Adrenal gland (tissue), 5 donors: ENCODE results near the gene WDR91.

Experiments
- POLR2A ChIP-seq, 2 donors: fragments of 450-650 bp; IDR thresholded peaks; one replicate each; pipeline ENCODE4 v1.6.1; 2017; ENCODE audit warnings: antibody characterized with exemption in 2 of 2, mild to moderate bottlenecking in 2 of 2, moderate library complexity in 1 of 2
- TF ChIP-seq, protein P1 (sequence below), 6 experiments: fragments of 450-650 bp in 4 of 6; fragments of 200-600 bp in 2 of 6; sonication (generic) in 1 of 6; IDR thresholded peaks; 1 replicate in 5 of 6; 2 replicates in 1 of 6; pipeline versions ENCODE4 v1.5.1 to v1.8.0; 2016 to 2021; ENCODE audit warnings: antibody characterized with exemption in 6 of 6, mild to moderate bottlenecking in 2 of 6, moderate library complexity in 1 of 6
- donor health status: DM: no; HTN: no; CAD: no.

DNA sequence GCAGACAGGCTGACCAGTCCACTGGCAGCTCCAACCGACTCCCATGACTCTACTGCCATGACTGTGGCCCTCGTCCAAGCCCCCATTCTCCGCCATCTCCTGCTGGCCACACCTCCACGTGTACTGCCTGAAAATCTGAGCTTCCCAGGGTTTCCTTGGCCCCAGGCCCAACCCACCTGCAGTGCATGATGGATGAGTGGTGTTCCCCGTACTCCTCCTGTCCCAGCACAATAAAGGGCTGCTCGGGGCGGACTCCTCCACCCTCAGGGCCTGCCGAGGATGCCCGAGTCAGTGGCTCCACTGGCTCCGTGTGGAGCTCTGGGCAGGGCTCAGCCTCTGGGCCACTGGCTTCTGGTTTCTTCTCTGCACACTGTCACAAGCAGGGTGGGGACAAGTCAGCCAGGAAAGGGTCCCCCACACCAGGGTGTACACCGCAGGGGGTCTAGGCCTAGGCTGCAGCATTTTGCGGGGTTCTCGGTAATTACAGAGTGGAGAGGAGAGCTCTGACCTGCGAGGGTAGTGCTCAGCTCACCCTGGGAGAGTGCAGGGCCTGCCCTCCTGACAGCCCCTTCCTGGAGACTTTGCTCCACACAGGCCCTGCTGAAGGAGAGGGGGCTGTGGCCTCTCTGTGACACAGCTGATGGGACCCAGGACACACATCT lies 15.2 kb downstream of the WDR91 start:
- TF ChIP-seq, protein P1, sequence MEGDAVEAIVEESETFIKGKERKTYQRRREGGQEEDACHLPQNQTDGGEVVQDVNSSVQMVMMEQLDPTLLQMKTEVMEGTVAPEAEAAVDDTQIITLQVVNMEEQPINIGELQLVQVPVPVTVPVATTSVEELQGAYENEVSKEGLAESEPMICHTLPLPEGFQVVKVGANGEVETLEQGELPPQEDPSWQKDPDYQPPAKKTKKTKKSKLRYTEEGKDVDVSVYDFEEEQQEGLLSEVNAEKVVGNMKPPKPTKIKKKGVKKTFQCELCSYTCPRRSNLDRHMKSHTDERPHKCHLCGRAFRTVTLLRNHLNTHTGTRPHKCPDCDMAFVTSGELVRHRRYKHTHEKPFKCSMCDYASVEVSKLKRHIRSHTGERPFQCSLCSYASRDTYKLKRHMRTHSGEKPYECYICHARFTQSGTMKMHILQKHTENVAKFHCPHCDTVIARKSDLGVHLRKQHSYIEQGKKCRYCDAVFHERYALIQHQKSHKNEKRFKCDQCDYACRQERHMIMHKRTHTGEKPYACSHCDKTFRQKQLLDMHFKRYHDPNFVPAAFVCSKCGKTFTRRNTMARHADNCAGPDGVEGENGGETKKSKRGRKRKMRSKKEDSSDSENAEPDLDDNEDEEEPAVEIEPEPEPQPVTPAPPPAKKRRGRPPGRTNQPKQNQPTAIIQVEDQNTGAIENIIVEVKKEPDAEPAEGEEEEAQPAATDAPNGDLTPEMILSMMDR (IDR thresholded peaks at IDR 0.05): no peak
- no peak for TF ChIP-seq POLR2A (IDR thresholded peaks at IDR 0.05)
